ACHN (cell line): ENCODE data around the gene FBF1.

Experiments
- DNase-seq: peaks from one replicate; pipeline ENCODE4 v3.0.0-alpha.2; 2015
- in situ Hi-C: cut with HindIII; loops from 2 replicates; pipeline ENCODE4 v1.10.0; 2017; ENCODE audit warnings: low sequenced_read_pairs, low pct_ligation_motif_present, low pct_unique_long_range_greater_than_20kb

Gene FBF1

GRCh38 chr17:75901727-75902126 is 39.1 kb downstream of the FBF1 start:
- in situ Hi-C loops: no loop called here
- DNase-seq: no peak

DNA sequence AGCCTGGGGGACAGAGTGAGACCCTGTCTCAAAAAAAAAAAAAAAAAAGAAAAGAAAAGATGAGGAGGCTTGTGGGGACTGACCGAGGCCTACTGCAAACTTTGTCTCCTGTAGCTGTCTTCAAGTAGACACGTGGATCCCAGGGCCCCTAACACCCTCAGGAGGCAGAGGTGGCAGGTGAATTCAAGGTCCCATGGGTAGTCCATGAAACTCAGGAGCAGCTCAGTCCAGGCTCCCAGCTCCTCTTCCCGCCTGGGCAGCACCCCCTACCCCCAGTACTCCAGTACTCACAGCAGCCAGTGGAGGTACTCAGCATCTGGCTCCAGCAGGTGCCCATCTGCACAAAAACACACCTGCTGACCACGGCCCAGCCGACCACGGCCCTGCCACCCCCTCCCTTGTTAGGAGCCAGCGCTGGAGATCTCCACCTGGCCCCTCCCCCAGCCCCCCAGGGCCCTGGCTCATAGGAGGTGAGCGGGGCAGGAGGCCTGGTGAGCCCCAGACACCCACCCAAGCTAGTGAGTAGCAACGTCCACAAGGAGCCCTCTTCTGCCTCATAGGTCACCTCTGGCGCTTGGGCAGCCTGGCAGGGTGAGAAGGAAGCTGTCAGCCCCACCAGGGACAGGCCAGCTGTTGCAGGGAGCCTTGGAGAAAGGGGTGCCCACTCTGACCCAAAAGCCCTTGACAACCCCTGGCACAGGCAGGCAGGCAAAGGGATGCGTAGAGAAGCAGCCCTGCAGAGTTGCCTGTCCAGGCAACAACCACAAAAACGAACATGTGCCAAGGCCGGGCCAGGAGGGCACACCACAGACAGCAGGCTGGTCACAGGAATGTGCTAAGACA is 39.9 kb downstream of the FBF1 start:
- in situ Hi-C loops: no loop called here
- DNase-seq: no peak

- no peak for DNase-seq
- in situ Hi-C loops: no loop called here
Observed at GRCh38 chr17:75899767-75900468, 40.9 kb downstream of the FBF1 start.

DNA sequence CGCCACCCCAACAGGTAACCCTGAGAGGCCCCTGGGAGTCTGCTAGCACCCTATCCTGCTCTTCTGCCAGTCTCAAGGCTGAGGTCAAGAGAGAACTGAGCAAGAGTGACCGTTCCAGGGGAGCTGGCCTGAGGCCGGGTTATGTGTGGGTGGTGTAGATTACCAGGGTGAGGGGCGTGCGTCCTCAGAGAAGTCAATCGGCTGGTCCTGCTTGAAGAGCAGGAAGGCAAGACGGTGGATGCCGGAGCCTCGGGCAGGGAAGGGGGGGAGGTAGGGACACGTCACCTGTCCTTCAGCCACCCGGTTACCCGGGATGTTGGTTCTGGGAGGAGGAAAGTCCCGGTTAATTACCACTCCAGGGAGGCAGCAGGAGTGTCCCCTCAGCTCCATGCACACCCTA is 41.5 kb downstream of the FBF1 start:
- in situ Hi-C loops: no loop called here
- DNase-seq: no peak

DNA sequence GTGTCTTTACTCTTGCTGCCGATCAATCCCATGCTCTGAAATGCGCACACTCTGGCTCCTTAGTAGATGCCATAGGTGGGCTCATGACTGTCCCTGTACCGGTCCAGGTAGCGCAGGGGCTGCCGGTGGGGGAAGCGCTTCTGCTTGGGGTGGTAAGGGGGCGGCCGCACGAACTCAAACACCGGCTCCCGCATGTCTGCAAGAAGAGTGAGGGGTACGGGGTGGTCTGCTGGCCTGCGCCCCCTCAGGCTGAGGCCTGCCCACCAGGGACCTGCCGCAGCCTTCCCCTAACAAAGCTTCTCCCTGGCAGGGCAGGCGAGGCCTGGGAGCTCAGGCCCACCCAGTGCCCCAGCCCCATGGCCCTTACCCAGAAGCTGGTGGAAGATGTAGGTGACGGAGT is 42.1 kb downstream of the FBF1 start:
- in situ Hi-C loops: no loop called here
- DNase-seq: no peak

- in situ Hi-C loops: no loop called here
- no peak for DNase-seq
Observed at GRCh38 chr17:75898065-75898464, 42.8 kb downstream of the FBF1 start.

DNA sequence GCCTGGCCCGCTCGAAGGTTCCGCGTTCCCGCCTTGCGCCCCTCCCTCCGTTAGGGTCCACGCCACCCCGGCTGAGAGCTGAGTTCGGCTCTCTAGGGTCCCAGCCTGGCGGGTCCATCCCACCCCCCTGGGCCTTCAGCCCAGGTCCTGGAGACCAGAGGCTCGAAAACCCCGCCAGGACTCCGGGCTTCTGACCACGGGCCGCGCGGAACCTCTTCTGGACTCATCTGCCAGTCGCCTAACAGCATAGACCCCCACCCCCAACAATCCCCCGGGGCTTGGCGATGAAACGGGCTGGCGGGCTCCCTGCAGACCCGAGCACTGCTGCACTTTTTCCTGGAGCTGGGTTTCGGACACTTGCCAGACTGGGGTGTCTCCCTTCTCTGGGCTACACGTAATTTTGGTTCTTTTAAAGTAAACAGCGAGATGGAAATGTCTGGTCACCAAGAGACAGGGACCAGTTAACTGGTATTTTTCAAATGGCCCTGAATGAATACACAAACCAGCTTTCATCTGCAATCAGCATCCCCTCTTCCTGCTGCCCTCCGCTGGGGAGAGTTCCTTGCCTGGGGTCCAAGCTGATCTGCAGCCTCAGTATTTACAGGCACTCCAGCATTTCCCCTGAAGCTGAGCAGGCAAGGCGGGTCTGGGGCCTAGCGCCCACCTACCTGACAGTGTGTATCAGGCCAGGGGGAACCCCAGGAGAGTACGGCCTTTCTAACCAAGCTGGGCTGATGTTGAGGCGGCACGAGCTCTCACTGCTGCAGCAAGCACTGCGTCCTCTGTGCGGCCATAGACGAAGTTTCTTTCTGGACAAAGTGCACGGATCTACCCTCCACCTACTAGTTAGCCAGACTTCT is 43.5 kb downstream of the FBF1 start:
- in situ Hi-C loops: no loop called here
- DNase-seq: no peak

DNA sequence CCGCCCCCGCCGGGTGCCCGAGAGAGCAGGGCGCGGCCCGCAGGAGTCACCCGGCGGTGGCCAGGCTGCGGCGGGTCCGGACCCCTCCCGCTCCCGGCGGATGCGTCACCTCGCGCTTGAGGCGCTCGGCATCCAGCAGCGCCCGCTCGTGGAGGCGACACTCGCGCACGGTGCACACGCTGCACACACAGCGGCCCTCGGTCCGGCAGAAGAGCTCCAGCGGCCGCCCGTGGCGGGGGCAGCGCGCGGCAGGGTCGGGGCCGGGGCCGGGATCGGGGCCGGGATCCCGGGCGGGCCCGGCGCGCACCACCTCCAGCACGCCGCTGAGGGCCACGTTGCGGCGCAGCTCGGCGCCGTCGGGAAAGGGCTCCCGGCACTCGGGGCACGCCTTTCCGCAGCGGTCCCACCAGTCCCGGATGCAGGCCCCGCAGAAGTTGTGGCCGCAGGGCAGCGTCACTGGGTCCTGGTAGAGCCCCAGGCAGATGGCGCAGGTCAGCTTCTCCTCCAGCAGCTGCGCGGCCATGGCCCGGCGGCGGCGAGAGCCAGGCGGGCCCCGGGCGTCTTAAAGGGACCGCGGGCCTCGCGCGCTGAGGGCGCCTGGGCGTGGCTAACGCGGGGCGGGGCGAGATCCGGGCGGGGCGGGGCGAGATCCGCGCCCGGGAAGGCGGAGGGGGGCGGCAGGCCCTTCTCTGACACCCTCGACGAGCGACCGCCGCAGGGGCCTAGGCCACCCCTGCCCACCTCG is 44.3 kb downstream of the FBF1 start, which contains the start of gene TRIM65:
TRIM65 (minus strand) TSS at position 537 of the 745 bp plus-strand sequence; CDS start at position 523, 14 bp downstream.
- peak; percentile 76 for DNase-seq
- in situ Hi-C loops: no loop called here

DNA sequence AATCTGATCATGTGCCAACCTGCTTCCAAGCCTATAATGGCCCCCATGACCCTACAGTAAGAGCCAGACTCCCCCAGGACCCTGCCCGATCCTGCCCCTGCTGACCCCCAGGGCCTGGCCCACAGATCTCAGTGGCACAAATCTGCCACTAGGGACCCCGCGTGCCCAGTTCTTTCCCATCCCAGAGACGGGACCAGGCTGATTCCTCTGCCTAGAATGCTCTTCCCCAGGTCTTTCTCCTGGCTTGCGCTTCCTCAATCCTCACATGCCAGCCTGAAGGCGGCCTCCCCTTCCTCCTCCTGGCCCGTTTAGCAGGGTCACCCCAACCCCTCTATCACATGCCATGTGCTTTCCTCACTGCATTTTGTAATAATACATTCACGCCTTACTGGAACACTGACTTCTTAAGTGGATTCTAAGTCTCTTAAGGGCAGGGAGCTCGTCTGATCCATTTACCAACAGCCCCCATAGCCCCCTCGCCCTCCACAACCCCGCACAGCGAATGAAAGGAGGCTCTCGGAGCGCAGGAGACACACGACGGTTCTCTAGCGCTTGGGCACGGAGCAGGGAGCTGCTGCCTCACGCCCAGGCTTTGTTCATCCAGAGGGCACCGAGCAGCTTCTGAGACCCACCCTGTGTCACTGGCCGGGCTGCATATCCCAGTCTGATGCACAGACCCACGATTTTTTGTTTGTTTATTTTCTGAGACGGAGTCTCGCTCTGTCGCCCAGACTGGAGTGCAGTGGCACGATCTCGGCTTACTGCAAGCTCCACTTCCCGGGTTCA is 45.3 kb downstream of the FBF1 start:
- in situ Hi-C loops: no loop called here
- DNase-seq: peak; percentile 22

GRCh38 chr17:75894049-75894733 is 46.7 kb downstream of the FBF1 start:
- in situ Hi-C loops: no loop called here
- no peak for DNase-seq

DNA sequence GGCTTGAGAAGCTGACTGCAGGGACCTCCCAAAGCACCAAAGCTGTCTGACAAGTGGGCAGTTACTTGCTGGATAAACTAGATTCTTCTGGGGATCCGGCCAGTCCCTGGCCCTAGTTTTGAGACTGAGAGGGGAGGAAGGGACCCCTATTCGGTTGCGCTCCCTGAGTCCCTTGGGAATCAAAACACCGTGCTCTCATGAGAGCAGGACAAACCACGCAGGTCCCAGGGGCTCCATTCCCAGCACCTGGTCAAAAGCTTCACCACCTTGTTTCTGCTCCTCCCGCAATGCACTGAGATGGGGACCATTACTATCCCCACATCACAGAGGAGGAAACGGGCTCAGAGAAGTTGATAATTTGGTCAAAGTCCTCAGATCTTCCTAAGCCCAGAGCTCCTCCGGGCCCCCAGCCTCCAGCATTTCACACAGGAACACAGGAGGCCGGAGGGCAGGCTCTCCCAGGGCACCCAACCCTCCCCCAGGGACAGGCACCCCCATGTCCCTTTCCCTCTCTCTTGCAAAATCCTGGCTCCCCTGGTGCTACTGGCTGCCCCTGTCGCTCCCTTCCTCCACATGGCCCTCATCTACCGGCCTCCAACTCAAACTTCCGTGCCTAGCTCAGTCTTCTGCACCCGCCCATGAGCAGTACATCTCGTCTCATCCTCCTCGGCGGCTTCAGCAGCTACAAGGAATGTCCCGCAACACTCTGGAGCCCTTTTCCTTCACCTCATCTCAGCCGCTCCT is 47.4 kb downstream of the FBF1 start:
- in situ Hi-C loops: no loop called here
- DNase-seq: no peak

GRCh38 chr17:75892556-75893224 is 48.2 kb downstream of the FBF1 start:
- in situ Hi-C loops: no loop called here
- no peak for DNase-seq

GRCh38 chr17:75891605-75892555 is 49.0 kb downstream of the FBF1 start:
- no peak for DNase-seq
- in situ Hi-C loops: no loop called here

GRCh38 chr17:75891022-75891604 is 49.7 kb downstream of the FBF1 start:
- in situ Hi-C loops: no loop called here
- no peak for DNase-seq

DNA sequence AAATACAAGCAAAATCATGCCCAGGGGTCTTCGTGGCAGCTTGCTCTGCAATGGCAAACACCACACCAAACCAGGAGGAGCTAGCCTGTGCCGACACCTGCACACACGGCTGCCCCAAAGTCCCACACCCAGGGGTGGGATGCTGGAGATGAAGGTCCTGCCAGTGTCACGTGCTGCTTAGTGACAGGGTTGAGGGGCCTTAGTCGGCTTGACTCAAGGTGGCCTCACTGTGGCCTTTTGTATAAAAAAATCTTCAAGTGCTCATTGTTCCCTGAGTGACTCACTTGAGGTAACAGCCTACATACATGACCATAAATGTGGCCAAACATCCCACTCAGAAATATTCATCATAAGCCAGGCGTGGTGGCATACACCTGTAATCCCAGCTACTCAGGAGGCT is 51.4 kb downstream of the FBF1 start:
- DNase-seq: no peak
- in situ Hi-C loops: no loop called here
